Peyer's patch (tissue), 4 donors: ENCODE data around the gene PRAMEF1.
"Not testable (repeated sequence)": the region's sequence is repeated elsewhere in the genome, so short reads cannot be mapped to it uniquely, and the experiment has no call there.

Experiments
- CTCF ChIP-seq, 6 experiments: fragments of 450-650 bp in 4 of 6; fragments of 200-600 bp in 2 of 6; sonication (generic) in 1 of 6; IDR thresholded peaks; one replicate each; pipeline ENCODE4 v1.5.1; 2017 to 2019; ENCODE audit warnings: antibody characterized with exemption in 6 of 6, mild to moderate bottlenecking in 3 of 6, moderate library complexity in 1 of 6
- POLR2A ChIP-seq, 2 donors: fragments of 450-650 bp; IDR thresholded peaks; one replicate each; pipeline ENCODE4 v1.5.1; 2017; ENCODE audit warnings: antibody characterized with exemption in 2 of 2, mild to moderate bottlenecking in 2 of 2, moderate library complexity in 2 of 2

- TF ChIP-seq CTCF, POLR2A (IDR thresholded peaks at IDR 0.05): not testable (repeated sequence)
Measured at GRCh38 chr1:12781488-12781887, 9.7 kb upstream of the PRAMEF1 start.
